Large intestine (tissue), 1 donor: ENCODE measurements around the gene TBPL1. TPM values are rescaled to one million over a fixed set of nuclear protein-coding genes. Genes with fewer than 3 reads are reported as not detected.

ENCODE experiments used
- polyA plus RNA-seq: library from polyadenylated mRNA; unstranded; fragments of 120-200 nt; gene quantifications from one replicate; pipeline ENCODE4 v1.2.1, GENCODE V29; 2013

The TBPL1 gene
- polyA plus RNA-seq, 1 donor, result 27.4 TPM

Other genes with a start within 250 kb of the TBPL1 start
- 11.5 TPM for gene TCF21, start 64.1 kb upstream of the TBPL1 start, polyA plus RNA-seq
- 5.7 TPM for gene SLC2A12, start 99.4 kb downstream of the TBPL1 start, polyA plus RNA-seq